ENCODE measurements around the gene CYP4F12. TPM values are rescaled to one million over a fixed set of nuclear protein-coding genes. Genes with fewer than 3 reads are reported as not detected.

CYP4F12 gene
- total and polyA plus RNA-seq, 2 experiments from 2014 or later: not detected

Other genes starting within 250 kb of the CYP4F12 start
- 29.0 and 39.5 TPM in 2 replicates for gene WIZ, start 223.1 kb upstream of the CYP4F12 start, total RNA-seq (2014; rRNA removed; shearing (Covaris generic))
- gene WIZ, start 223.1 kb upstream of the CYP4F12 start, polyA plus RNA-seq (2016; fragmentation: Nextera tagmentation; extraction: Ambion mirVana): 8.9 and 10.3 TPM in 2 replicates
- 1.3 and 1.9 TPM in 2 replicates for gene RASAL3, start 208.5 kb upstream of the CYP4F12 start, total RNA-seq (2014; rRNA removed; shearing (Covaris generic))
- 1.6 and 1.8 TPM in 2 replicates for gene RASAL3, start 208.5 kb upstream of the CYP4F12 start, polyA plus RNA-seq (2016; fragmentation: Nextera tagmentation; extraction: Ambion mirVana)
- not detected in 2 replicates for gene PGLYRP2, start 193.6 kb upstream of the CYP4F12 start, total RNA-seq (2014; rRNA removed; shearing (Covaris generic))
- gene PGLYRP2, start 193.6 kb upstream of the CYP4F12 start, polyA plus RNA-seq (2016; fragmentation: Nextera tagmentation; extraction: Ambion mirVana): not detected in 2 replicates
- 0.19 and 1.5 TPM in 2 replicates for gene CYP4F22, start 164.6 kb upstream of the CYP4F12 start, total RNA-seq (2014; rRNA removed; shearing (Covaris generic))
- 0.24 and 0.35 TPM in 2 replicates for gene CYP4F22, start 164.6 kb upstream of the CYP4F12 start, polyA plus RNA-seq (2016; fragmentation: Nextera tagmentation; extraction: Ambion mirVana)
- not detected in 2 replicates for gene CYP4F8, start 57.9 kb upstream of the CYP4F12 start, total RNA-seq (2014; rRNA removed; shearing (Covaris generic))
- not detected in 2 replicates for gene CYP4F8, start 57.9 kb upstream of the CYP4F12 start, polyA plus RNA-seq (2016; fragmentation: Nextera tagmentation; extraction: Ambion mirVana)
- gene CYP4F3, start 32.2 kb upstream of the CYP4F12 start, total RNA-seq (2014; rRNA removed; shearing (Covaris generic)): not detected in 2 replicates
- gene CYP4F3, start 32.2 kb upstream of the CYP4F12 start, polyA plus RNA-seq (2016; fragmentation: Nextera tagmentation; extraction: Ambion mirVana): not detected in 2 replicates
- gene OR10H2, start 54.9 kb downstream of the CYP4F12 start, total RNA-seq (2014; rRNA removed; shearing (Covaris generic)): not detected in 2 replicates
- not detected in 2 replicates for gene OR10H2, start 54.9 kb downstream of the CYP4F12 start, polyA plus RNA-seq (2016; fragmentation: Nextera tagmentation; extraction: Ambion mirVana)
- gene OR10H3, start 64.9 kb downstream of the CYP4F12 start, total RNA-seq (2014; rRNA removed; shearing (Covaris generic)): not detected in 2 replicates
- gene OR10H3, start 64.9 kb downstream of the CYP4F12 start, polyA plus RNA-seq (2016; fragmentation: Nextera tagmentation; extraction: Ambion mirVana): not detected in 2 replicates
- not detected in 2 replicates for gene OR10H5, start 114.6 kb downstream of the CYP4F12 start, total RNA-seq (2014; rRNA removed; shearing (Covaris generic))
- gene OR10H5, start 114.6 kb downstream of the CYP4F12 start, polyA plus RNA-seq (2016; fragmentation: Nextera tagmentation; extraction: Ambion mirVana): not detected in 2 replicates
- gene OR10H1, start 142.6 kb downstream of the CYP4F12 start, total RNA-seq (2014; rRNA removed; shearing (Covaris generic)): not detected in 2 replicates
- gene OR10H1, start 142.6 kb downstream of the CYP4F12 start, polyA plus RNA-seq (2016; fragmentation: Nextera tagmentation; extraction: Ambion mirVana): 0.05 TPM in 1 of 2 replicates, not detected in the other
- not detected in 2 replicates for gene CYP4F2, start 225.0 kb downstream of the CYP4F12 start, total RNA-seq (2014; rRNA removed; shearing (Covaris generic))
- not detected in 2 replicates for gene CYP4F2, start 225.0 kb downstream of the CYP4F12 start, polyA plus RNA-seq (2016; fragmentation: Nextera tagmentation; extraction: Ambion mirVana)